GM10266 (cell line): ENCODE measurements around the gene SARS2.
"Not testable (repeated sequence)": the region's sequence is repeated elsewhere in the genome, so short reads cannot be mapped to it uniquely, and the experiment has no call there.

Experiments used
- DNase-seq: peaks from one replicate; pipeline ENCODE4 v3.0.0; 2012; ENCODE audit errors: extremely low spot score
- CTCF ChIP-seq: IDR thresholded peaks from 2 replicates; pipeline ENCODE4 v1.5.1; 2012; ENCODE audit warnings: mild to moderate bottlenecking, low read depth; ENCODE audit not compliant: control insufficient read depth, insufficient read depth; ENCODE audit errors: missing control alignments

Gene SARS2

GRCh38 chr19:38889803-38890202 lies 40.8 kb downstream of the SARS2 start:
- no peak for DNase-seq
- no peak for TF ChIP-seq CTCF

GRCh38 chr19:38888876-38889275 lies 41.7 kb downstream of the SARS2 start:
- TF ChIP-seq CTCF: no peak
- no peak for DNase-seq

GRCh38 chr19:38884691-38885090 lies 45.9 kb downstream of the SARS2 start:
- not testable (repeated sequence) for DNase-seq

- TF ChIP-seq CTCF: no peak
- DNase-seq: no peak
Observed at GRCh38 chr19:38883286-38883685, 47.3 kb downstream of the SARS2 start.

- TF ChIP-seq CTCF: no peak
- DNase-seq: no peak
Observed at GRCh38 chr19:38880882-38881609, 49.5 kb downstream of the SARS2 start.

- TF ChIP-seq CTCF: no peak
- no peak for DNase-seq
Observed at GRCh38 chr19:38880076-38880881, 50.3 kb downstream of the SARS2 start.

- no peak for TF ChIP-seq CTCF
- no peak for DNase-seq
Observed at GRCh38 chr19:38879400-38879751, 51.2 kb downstream of the SARS2 start.
